ENCODE data around the gene B3GALT6.

B3GALT6 gene

GRCh38 chr1:1236945-1237873, 5.2 kb downstream of the B3GALT6 start:
- no peak for DNase-seq (ENCODE audit: low read depth)
- TF ChIP-seq CTCF (conservative IDR thresholded peaks at IDR 0.05; ENCODE audit: low read depth, low read length) = no peak
- H3K4me3 ChIP-seq (ENCODE audit: low read length) = no peak overlapping the region

- H3K4me3 ChIP-seq (ENCODE audit: low read length) = no peak overlapping the region
- DNase-seq (ENCODE audit: low read depth) = no peak
- no peak for TF ChIP-seq CTCF (conservative IDR thresholded peaks at IDR 0.05; ENCODE audit: low read depth, low read length)
Observed at GRCh38 chr1:1237874-1238701, 6.1 kb downstream of the B3GALT6 start.

- TF ChIP-seq CTCF (conservative IDR thresholded peaks at IDR 0.05; ENCODE audit: low read depth, low read length) = no peak
- DNase-seq (ENCODE audit: low read depth) = no peak
- H3K4me3 ChIP-seq (ENCODE audit: low read length) = no peak overlapping the region
Observed at GRCh38 chr1:1238702-1239178, 6.7 kb downstream of the B3GALT6 start.

- no peak overlapping the region for H3K4me3 ChIP-seq (ENCODE audit: low read length)
- no peak for TF ChIP-seq CTCF (conservative IDR thresholded peaks at IDR 0.05; ENCODE audit: low read depth, low read length)
- DNase-seq (ENCODE audit: low read depth) = no peak
Observed at GRCh38 chr1:1239227-1239613, 7.2 kb downstream of the B3GALT6 start.

- H3K4me3 ChIP-seq (ENCODE audit: low read length) = no peak overlapping the region
- no peak for TF ChIP-seq CTCF (conservative IDR thresholded peaks at IDR 0.05; ENCODE audit: low read depth, low read length)
- no peak for DNase-seq (ENCODE audit: low read depth)
Observed at GRCh38 chr1:1239614-1240347, 7.7 kb downstream of the B3GALT6 start.

- no peak overlapping the region for H3K4me3 ChIP-seq (ENCODE audit: low read length)
- TF ChIP-seq CTCF (conservative IDR thresholded peaks at IDR 0.05; ENCODE audit: low read depth, low read length) = no peak
- no peak for DNase-seq (ENCODE audit: low read depth)
Observed at GRCh38 chr1:1240348-1240732, 8.3 kb downstream of the B3GALT6 start.
